ENCODE results near the gene PDIA2. TPM values are rescaled to one million over a fixed set of nuclear protein-coding genes. Genes with fewer than 3 reads are reported as not detected.
"Not testable (repeated sequence)": the region's sequence is repeated elsewhere in the genome, so short reads cannot be mapped to it uniquely, and the experiment has no call there.

Gene PDIA2
- total RNA-seq, 6 donors from 2014 or later, result 0.52 to 0.64 TPM; not detected in 4

GRCh38 chr16:265711-266110 is 17.3 kb upstream of the PDIA2 start:
- WGBS, 2 donors, result 67 to 82% methylated on average over 5 to 12 of the region's 12 CpGs

GRCh38 chr16:266258-267164 is 16.5 kb upstream of the PDIA2 start:
- TF ChIP-seq POLR2A (IDR thresholded peaks at IDR 0.05) (no peak), EP300 (IDR thresholded peaks at IDR 0.05) (no peak), CTCF (IDR thresholded peaks at IDR 0.05) (no peak), POLR2AphosphoS5 (IDR thresholded peaks at IDR 0.05) (no peak)
- H3K27me3 ChIP-seq, result no peaks in the 10 kb centered on the region
- WGBS, 2 donors, result 83% methylated on average over 14 to 24 of the region's 25 CpGs
- H3K4me3 ChIP-seq, result no peak overlapping the region
- H3K4me1 ChIP-seq, result no peaks in the 10 kb centered on the region
- H3K36me3 ChIP-seq, result peaks cover 5 to 40% (median 32%) of the 10 kb centered on the region in 4 donors
- H3K9me3 ChIP-seq, result no peaks in the 10 kb centered on the region
- DNase-seq, result no peak
- no peak overlapping the region for H3K27ac ChIP-seq
- ATAC-seq (ENCODE audit: low FRiP score in 2 of 2), result no peak

More at GRCh38 chr16:265711-266110, 17.3 kb upstream of the PDIA2 start:
- ATAC-seq (ENCODE audit: low FRiP score in 2 of 2) (no peak), DNase-seq (peak in 1 of 2 donors; percentile 71)
- Histone ChIP-seq H3K4me1 (no peaks in the 10 kb centered on the region), H3K27me3 (no peaks in the 10 kb centered on the region), H3K9me3 (no peaks in the 10 kb centered on the region), H3K4me3 (no peak overlapping the region), H3K27ac (no peak overlapping the region), H3K36me3 (peaks cover 5 to 48% (median 40%) of the 10 kb centered on the region in 4 donors)
- TF ChIP-seq POLR2AphosphoS5 (IDR thresholded peaks at IDR 0.05), result no peak
- no peak for TF ChIP-seq CTCF (IDR thresholded peaks at IDR 0.05)
- no peak for TF ChIP-seq EP300 (IDR thresholded peaks at IDR 0.05)
- no peak for TF ChIP-seq POLR2A (IDR thresholded peaks at IDR 0.05)

DNA sequence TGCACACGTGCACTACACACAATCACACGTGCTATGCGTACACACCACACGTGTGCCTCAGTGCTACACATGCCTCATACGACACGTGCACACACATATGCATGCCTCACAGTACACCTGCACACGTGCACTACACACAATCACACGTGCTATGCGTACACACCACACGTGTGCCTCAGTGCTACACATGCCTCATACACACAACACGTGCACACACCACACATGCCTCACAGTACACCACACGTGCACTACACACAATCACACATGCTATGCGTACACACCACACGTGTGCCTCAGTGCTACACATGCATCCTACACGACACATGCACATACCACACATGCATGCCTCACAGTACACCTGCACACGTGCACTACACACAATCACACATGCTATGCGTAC is 15.4 kb upstream of the PDIA2 start:
- DNase-seq; ATAC-seq (ENCODE audit: low FRiP score in 2 of 2); H3K4me3 ChIP-seq; H3K9me3 ChIP-seq; H3K4me1 ChIP-seq; H3K27me3 ChIP-seq; H3K27ac ChIP-seq: not testable (repeated sequence)
- H3K36me3 ChIP-seq, result peaks cover 0 to 30% (median 22%) of the 10 kb centered on the region in 4 donors
- 87 to 91% methylated on average over 17 of the region's 17 CpGs for WGBS, 2 donors

DNA sequence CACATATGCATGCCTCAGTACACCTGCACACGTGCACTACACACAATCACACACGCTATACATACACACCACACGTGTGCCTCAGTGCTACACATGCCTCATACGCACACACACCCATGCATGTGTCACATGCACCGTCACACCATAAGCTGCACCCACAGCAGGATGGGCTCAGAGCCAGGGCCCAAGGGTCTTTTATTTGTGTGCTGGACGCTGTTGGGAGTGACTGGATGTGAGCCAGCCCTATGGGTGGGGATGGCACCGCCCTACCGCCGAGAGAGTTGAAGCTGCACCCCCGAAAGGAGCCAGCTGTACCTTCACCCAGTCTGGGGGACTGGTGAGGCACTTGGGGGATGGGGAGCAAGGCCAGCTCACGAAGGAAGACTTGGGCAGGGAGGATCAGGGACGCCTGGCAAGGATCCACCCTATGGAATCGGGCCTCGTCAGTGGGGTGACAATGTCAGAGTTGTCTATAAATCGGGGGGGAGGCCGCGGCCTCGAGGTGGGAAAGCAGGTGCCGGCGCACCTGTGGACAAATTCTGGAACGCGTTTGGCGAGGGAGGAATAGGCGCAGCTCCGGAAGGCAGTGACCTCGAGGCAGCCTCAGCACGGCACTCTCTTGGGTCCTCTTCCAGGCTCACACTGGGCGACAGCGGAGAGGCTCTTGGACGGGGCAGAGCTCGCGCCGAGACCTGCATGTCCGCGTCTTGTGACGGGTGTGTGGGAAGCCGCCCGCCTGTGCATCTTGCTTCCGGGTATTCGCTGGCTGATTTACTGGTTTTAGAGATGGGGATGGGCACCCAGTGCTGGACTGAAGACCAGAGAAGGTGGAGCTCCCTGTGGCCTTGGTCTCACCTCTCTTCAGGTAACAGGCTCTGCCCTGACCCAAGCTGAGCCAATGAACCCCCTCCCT is 14.6 kb upstream of the PDIA2 start:
- 64 to 68% methylated on average over 20 to 39 of the region's 40 CpGs for WGBS, 2 donors
- DNase-seq (peak in 1 of 2 donors; percentile 75), ATAC-seq (ENCODE audit: low FRiP score in 2 of 2) (no peak)
- Histone ChIP-seq H3K4me1 (no peaks in the 10 kb centered on the region), H3K4me3 (no peak overlapping the region), H3K36me3 (peaks cover 0 to 22% (median 15%) of the 10 kb centered on the region in 4 donors), H3K27ac (no peak overlapping the region), H3K27me3 (no peaks in the 10 kb centered on the region), H3K9me3 (no peaks in the 10 kb centered on the region)
- TF ChIP-seq CTCF (IDR thresholded peaks at IDR 0.05) (no peak), POLR2AphosphoS5 (IDR thresholded peaks at IDR 0.05) (no peak), EP300 (IDR thresholded peaks at IDR 0.05) (no peak), POLR2A (IDR thresholded peaks at IDR 0.05) (no peak)

Data from upper lobe of left lung (tissue), 6 donors.